ENCODE measurements around the gene RGS16.

The RGS16 gene

GRCh38 chr1:182607566-182607965 lies 3.4 kb upstream of the RGS16 start:
- no peak for DNase-seq

DNA sequence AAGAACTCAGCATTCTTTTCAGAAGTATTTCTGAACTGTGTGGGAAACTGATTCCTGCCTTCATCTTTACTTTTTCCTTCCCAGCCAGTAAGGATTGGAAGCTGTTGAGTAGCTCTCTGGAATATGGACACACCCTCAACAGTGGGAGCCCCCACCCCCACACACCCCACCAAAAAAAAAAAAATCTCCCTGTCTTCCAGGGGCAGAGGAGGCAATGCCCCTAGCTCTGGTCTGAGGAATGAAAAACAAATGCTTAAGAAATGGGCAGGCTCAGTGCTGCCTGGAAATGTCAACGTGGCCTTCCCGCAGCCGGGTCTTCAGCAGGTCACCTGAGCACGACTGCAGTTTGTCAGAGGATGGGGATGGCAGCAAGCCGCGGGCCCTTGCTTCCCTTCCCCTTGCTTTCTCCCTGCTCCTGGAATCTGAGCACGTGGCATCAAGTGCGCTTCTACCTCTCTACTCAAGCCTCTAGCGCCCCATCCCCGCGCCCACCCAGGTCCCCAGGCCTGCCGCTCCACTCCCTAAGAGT lies 479 bp downstream of the RGS16 start:
- no peak for DNase-seq

GRCh38 chr1:182602935-182603645 lies 1.1 kb downstream of the RGS16 start:
- DNase-seq, result no peak

GRCh38 chr1:182601913-182602312 lies 2.3 kb downstream of the RGS16 start:
- DNase-seq, result no peak

DNA sequence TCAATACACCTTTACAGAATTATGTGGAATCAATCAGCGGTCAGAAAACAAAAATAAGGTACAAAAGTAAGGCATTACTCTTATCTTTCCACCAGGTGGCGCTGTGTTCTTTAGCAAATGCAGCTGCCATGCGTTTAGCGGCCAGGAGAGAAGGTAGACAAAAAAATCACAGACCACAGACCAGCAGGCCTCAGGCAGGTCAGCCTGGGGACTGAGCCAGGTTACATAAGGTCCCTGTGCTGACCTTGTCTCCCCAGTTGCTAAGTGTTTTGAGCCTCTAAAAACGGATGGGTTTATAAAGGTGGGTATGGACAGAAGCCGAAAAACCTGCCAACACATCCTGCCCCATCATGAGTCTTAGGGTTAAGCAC lies 2.8 kb downstream of the RGS16 start:
- peak; percentile 68 to 82 for DNase-seq

DNA sequence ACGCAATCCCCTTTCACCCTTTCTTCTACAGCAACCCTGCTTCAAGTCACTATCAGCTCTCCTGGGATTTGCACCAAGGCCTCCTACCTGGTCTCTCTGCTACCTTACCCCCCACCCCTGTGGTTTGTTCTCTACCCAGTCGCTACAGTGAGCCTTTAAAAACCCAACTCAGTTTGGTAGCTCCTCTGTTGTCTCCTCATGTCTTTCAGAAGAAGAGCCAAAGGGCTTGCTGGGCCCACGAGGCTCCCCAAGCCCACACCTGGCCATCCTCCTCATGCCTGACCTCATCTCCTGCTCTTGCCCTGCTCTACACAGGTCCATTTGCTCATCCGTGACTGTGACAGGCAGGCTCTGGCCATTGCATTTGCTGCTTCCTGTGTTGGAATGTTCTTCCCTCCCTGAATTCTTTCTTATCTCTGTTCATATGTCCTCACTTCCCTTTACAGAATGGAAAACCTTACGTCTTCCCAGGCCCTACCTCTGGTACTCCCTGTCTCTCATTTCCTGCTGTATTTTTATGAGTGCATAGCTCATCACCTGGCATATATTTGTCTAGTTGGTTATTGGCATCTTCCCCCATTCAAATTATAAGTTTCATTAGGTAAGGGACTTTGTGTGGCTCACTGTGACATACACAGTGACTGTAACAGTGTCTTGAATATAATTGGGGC lies 3.3 kb downstream of the RGS16 start:
- no peak for DNase-seq

DNA sequence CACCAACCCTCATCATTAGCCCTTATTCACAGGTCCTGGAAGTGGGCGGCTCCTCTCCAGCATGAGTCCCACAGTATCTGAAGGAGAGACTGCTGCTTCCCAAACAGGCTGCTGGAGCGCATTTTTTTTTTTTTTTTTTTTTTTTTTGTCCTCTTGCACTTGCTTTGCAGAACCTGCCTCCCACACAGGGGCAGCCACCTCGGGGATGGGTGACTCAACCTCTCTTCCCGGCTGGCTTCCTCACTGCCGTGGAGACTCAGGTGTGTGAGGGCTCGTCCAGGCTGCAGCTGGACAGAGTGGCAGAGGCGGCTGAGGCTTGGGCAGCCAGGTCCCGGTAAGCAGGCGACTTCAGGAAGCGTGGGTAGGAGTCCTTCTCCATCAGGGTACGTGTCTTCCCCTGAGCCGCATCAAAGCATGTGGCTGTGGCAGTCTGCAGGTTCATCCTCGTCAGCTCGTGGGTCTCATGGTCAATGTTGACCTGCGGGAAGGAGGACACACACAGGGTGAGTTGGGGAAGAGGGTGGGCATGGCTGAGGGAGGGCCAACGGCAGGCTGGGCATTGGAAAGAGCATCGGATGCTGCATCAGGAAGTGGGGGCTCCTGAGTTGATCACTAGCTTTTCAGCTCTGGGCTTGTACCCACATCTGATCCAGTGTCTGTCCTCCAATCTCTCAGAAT lies 4.0 kb downstream of the RGS16 start:
- no peak for DNase-seq

DNA sequence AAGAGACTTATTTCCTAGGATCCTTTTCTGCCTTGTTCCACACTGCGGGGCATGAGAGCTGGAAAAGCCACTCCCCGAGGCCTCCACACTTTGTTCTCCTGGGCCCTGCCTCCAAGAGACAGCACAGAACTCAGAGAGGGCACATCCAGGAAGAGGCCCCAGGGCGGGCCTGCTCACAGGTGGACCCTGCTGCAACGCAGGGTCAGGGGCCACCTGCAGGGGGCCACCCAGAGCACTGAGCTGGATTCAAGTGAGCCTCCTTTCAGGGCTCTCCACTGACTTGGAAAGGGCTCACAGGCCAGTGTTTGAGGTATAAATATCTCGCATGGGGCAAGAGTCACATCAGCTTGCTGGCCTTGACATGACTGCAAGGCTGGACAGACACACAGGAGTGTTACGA lies 4.8 kb downstream of the RGS16 start:
- DNase-seq, result no peak

- DNase-seq, result no peak
These were observed 5.9 kb downstream of the RGS16 start for GRCh38 chr1:182598296-182598695.

DNA sequence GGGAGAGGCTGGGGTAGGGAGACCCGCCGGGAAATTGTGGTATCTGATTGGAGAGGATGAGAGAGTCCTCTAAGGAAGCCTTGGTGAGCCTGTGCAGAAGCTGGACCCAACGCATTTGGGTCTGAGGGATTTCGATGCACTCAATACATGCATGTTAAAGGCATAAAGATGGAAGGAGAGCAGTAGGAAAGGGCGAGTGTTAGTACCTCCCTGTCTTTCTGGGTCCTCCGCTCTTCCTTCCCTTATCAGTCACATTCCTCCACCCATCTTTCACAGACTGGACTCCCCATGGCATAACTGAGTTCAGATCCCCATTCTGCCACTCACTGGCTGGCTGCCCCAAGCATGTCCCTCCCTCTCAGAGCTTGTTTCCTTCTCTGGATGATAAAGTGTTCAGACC lies 7.3 kb downstream of the RGS16 start:
- DNase-seq, result no peak

DNA sequence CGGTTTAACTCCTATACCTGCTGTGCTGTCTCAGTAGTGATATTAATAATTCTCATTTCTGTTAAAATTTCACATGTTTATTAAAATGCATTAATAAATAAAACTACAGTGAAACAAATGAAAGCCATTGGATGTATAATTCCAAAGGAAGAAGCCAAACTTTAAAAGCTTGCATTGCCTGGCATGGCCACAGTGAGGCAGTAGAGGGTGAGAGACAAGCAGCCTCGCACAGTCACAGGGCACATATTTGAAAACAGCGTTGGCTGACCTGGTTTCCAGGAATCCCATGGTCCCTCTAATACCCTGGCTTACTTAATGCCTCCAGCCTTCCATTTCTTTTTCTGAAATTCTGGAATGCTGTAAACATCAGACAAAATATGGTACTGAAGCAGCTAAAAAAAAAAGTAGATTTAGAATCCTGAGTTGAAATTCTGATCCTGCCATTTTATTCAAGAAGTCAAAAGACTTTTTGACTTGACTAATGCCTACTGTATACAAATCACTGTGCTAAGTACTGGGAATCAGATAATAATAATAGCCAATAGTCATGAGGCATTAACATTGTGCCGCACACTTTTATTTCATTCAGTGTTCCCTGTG lies 8.4 kb downstream of the RGS16 start:
- peak; percentile 51 to 67 for DNase-seq

- DNase-seq, result no peak
These were observed 14.3 kb downstream of the RGS16 start for GRCh38 chr1:182589931-182590330.

GRCh38 chr1:182589520-182589919 lies 14.7 kb downstream of the RGS16 start:
- no peak for DNase-seq

DNA sequence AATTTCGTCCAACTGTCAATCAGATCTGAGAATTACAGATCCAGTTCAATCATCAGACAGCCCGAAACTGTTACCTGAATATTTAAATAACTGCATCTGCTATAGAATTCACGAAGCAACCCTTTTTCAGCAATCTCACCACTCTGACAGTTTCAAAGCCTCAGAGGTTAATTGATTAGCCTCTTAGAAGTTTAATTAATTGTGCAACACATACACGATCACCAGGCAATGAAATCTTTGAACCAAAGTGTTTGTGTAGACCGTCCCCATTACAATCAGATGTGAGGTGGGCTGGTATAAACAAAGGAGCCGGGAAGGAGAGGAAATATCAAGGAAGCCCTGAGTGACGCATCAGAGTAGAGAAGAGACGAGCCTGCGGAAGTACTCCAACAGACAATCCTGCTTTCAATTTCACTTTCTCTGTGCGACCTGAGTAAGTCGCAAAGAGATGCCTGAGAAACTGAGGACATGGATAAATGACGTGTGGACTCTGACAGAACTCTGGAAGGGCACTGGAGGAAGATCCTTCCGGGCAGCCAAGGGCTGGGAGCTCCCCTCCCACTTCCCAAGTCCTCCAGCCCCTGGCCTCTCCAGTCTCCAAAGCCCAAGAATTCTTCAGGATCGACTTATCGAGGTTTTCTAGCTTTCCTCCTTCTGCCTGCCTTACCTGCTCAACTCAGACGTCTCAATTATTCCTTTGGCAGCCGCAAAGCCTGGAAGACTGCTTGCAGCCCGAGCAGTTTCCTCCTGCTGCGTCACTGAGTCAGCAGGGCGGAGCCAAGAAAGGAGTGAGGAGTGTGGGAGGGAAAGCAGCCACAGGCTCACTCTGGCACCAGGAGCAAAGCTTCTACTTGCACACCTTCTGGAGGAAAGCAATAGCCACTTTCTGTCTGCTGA lies 15.4 kb downstream of the RGS16 start, which contains the start of gene RNASEL:
RNASEL (minus strand) TSS at position 757 of the 897 bp plus-strand sequence. CDS start 2,450 bp downstream, outside the sequence.
- peak; percentile 80 to 84 for DNase-seq

DNA sequence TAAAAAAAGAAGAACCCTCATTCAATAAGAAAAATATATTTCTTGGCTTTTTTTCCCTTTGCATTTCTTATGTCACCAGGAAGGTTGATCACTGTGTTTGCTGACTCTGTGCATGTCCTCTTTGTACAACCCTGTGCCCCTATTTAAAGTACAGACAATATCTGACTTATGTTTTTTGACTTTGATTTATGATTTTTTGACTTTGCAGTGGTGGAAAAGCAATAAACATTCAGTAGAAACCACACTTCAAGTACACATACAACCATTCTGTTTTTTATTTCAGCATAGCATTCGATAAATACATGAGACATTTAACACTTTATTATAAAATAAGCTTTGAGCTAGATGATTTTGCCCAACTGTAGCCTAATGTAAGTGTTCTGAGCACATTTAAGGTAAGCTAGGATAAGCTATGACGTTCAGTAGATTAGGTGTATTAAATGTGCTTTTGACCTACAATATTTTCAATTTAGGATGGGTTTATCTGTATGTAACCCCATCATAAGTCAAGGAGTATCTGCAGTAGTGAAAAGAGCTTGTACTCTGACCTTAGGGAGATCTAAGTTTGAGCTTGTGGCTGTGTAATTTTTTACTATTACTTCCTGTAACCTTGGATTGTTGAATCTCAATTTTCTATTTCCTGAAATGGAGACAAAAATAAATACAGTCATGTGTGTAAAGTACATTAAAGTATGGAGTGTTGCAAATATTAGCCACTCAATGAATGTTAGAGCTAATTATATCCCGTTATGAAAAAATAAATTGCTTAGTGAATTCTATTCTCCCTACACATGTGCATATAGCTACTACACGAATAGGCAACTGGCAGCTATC lies 16.3 kb downstream of the RGS16 start:
- DNase-seq, result no peak

DNA sequence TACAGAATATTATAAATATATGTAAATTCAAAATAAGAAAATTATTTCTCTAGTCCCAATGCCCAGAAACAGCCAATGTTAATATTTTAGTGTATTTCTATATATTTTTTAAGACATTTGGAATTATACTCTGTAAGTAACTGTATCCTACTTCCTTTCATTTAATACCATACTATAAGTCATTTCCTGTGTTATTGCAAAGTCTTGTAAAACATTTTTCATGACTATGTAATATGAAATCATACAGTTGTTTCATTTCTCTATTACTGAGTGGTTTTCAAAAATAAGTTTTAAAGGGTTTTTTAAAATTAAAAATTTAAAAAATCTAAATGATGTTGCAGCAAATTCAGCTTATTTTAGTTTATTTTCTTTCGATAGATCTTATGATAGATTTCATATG lies 17.1 kb downstream of the RGS16 start:
- no peak for DNase-seq

GRCh38 chr1:182586380-182586779 lies 17.8 kb downstream of the RGS16 start:
- DNase-seq, result no peak

DNA sequence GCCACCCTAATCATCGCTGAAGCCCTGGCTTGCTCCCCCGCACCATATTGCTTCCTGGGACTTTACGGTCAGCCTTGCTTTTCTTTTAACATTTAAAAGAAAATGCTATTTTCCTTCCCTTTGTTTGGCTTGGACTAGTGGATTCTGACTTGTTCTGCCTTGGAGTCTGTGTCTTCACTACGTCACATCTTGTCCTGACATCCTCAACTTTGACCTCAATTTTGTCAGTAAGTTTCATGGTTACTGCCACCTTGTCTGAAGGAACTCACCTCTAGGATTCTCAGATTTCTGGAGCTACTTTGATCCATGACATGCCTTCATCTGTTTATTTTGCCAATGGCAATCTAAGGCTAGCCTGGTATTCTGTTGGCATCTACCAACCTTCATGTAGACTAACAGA lies 19.4 kb downstream of the RGS16 start:
- DNase-seq, result no peak

GRCh38 chr1:182580736-182581135 lies 23.5 kb downstream of the RGS16 start:
- no peak for DNase-seq

DNA sequence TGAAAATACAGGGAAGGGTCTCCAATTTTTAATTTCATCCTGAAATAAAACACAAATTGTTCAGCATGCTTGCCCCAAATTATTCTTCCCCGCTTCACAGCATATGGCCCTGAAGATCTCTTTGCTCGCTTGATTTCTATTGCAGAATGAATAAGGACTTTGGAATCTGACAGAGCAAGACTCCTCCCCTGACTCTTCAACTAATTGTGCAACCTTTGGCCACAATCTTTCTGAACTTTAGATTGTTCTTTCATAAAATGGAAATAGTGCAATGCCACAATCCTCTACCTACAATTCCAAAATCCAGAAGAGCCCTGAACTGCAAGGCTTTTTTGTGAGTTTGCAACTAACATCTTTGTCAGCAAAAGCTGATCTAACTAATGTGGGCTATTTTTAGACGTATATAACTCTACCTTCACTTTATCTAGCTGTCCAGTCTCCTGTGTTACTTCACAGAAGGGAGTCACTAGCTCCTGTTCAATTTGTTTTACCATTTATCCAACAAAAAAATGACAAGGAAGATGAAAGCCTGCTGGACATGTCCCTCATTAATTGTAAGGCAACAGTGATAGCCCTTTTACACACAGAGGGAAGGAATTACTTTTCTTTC lies 28.5 kb downstream of the RGS16 start:
- DNase-seq, result no peak

DNA sequence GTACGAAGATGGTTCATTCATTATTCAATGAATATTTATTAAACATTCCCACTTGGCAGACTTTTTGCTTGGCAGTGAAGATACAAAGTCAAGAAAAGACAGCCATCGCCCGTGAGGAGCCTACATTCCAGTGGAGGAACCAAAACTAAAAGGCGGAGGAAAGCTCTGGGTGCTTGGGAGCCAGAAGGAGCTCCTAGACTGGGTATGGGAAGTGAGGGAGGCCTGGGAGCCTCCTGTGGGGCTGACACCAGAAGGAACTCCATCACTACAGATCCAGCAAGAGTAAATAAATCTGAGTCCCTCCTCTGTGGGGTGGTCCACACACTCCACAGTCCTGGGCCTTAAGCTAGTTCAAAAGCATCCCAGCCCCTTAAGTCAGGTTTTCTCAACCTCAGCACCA lies 30.0 kb downstream of the RGS16 start:
- no peak for DNase-seq

All from NCI-H187 (cell line).